HepG2 (cell line): ENCODE data around the gene NCOA7. TPM values are rescaled to one million over a fixed set of nuclear protein-coding genes. Genes with fewer than 3 reads are reported as not detected.
A peak's percentile ranks its signal among the peaks of the same experiment; 100 is the strongest.

Experiments
- ADNP ChIP-seq: sonication (generic); formaldehyde crosslinking; IDR thresholded peaks from 2 replicates; pipeline ENCODE4 v1.4.0; 2020; ENCODE audit warnings: missing genetic modification reagents
- GATAD2A ChIP-seq: IDR thresholded peaks from 2 replicates; pipeline ENCODE4 v1.6.1; 2016
- JUN ChIP-seq: sonication (generic); formaldehyde crosslinking; IDR thresholded peaks from 2 replicates; pipeline ENCODE4 v1.4.0; 2020; ENCODE audit warnings: mild to moderate bottlenecking, missing genetic modification reagents
- KDM4B ChIP-seq: sonication (generic); formaldehyde crosslinking; IDR thresholded peaks from 2 replicates; pipeline ENCODE4 v1.4.0; 2020; ENCODE audit warnings: missing genetic modification reagents
- MAF1 ChIP-seq: sonication (generic); formaldehyde crosslinking; IDR thresholded peaks from 2 replicates; pipeline ENCODE4 v1.5.0; 2020; ENCODE audit warnings: missing genetic modification reagents, borderline replicate concordance
- MAFG ChIP-seq: sonication (generic); formaldehyde crosslinking; IDR thresholded peaks from 2 replicates; pipeline ENCODE4 v1.5.1; 2020; ENCODE audit warnings: mild to moderate bottlenecking, missing genetic modification reagents
- MATR3 ChIP-seq: sonication (generic); formaldehyde crosslinking; IDR thresholded peaks from 2 replicates; pipeline ENCODE4 v1.4.0; 2020; ENCODE audit warnings: missing genetic modification reagents
- MED1 ChIP-seq: sonication (generic); formaldehyde crosslinking; IDR thresholded peaks from 2 replicates; pipeline ENCODE4 v1.4.0; 2020; ENCODE audit warnings: missing genetic modification reagents
- NONO ChIP-seq, 2 experiments: fragments of 450-650 bp in 1 of 2; sonication (generic) in 1 of 2; formaldehyde crosslinking in 1 of 2; IDR thresholded peaks in 1 of 2; conservative IDR thresholded peaks in 1 of 2; 2 replicates each; pipeline versions ENCODE4 v1.6.1 to v1.8.0; 2017 to 2022; ENCODE audit warnings: mild to moderate bottlenecking in 1 of 2, missing genetic modification reagents in 1 of 2, moderate library complexity in 1 of 2
- NR0B2 ChIP-seq: sonication (generic); formaldehyde crosslinking; IDR thresholded peaks from 2 replicates; pipeline ENCODE4 v1.4.0; 2020; ENCODE audit warnings: mild to moderate bottlenecking, missing genetic modification reagents
- NR1H2 ChIP-seq: sonication (generic); formaldehyde crosslinking; IDR thresholded peaks from 2 replicates; pipeline ENCODE4 v1.8.1; 2022; ENCODE audit warnings: low read depth, missing genetic modification reagents, borderline replicate concordance
- NR2F2 ChIP-seq: IDR thresholded peaks from 2 replicates; pipeline ENCODE4 v1.6.1; 2012; ENCODE audit warnings: low read depth, inconsistent platforms, borderline replicate concordance
- RNF219 ChIP-seq: sonication (generic); formaldehyde crosslinking; IDR thresholded peaks from 2 replicates; pipeline ENCODE4 v1.5.0; 2020; ENCODE audit warnings: mild to moderate bottlenecking, missing genetic modification reagents
- RORA ChIP-seq: sonication (generic); formaldehyde crosslinking; IDR thresholded peaks from 2 replicates; pipeline ENCODE4 v1.5.0; 2020; ENCODE audit warnings: mild to moderate bottlenecking, missing genetic modification reagents, moderate library complexity
- TBL1XR1 ChIP-seq: fragments of 150-350 bp; IDR thresholded peaks from 2 replicates; pipeline ENCODE4 v1.6.1; 2014; ENCODE audit warnings: borderline replicate concordance, low read length; ENCODE audit not compliant: partially characterized antibody
- ZBED4 ChIP-seq: sonication (generic); formaldehyde crosslinking; IDR thresholded peaks from 2 replicates; pipeline ENCODE4 v1.4.0; 2020; ENCODE audit warnings: missing genetic modification reagents, borderline replicate concordance
- ZFP1 ChIP-seq: IDR thresholded peaks from 2 replicates; pipeline ENCODE4 v1.6.1; 2016
- ZFP37 ChIP-seq: sonication (generic); formaldehyde crosslinking; IDR thresholded peaks from 2 replicates; pipeline ENCODE4 v1.4.0; 2020; ENCODE audit warnings: missing genetic modification reagents, borderline replicate concordance
- ZNF34 ChIP-seq: sonication (generic); formaldehyde crosslinking; IDR thresholded peaks from 2 replicates; pipeline ENCODE4 v1.4.0; 2020; ENCODE audit warnings: mild to moderate bottlenecking, missing genetic modification reagents, borderline replicate concordance
- ZNF574 ChIP-seq: sonication (generic); formaldehyde crosslinking; IDR thresholded peaks from 2 replicates; pipeline ENCODE4 v1.4.0; 2020; ENCODE audit warnings: missing genetic modification reagents
- ZNF720 ChIP-seq: sonication (generic); formaldehyde crosslinking; IDR thresholded peaks from 2 replicates; pipeline ENCODE4 v1.4.0; 2020; ENCODE audit warnings: missing genetic modification reagents
- ZNF766 ChIP-seq: sonication (generic); formaldehyde crosslinking; IDR thresholded peaks from 2 replicates; pipeline ENCODE4 v1.5.0; 2020; ENCODE audit warnings: missing genetic modification reagents, borderline replicate concordance
- polyA plus RNA-seq, 8 experiments: library from polyadenylated mRNA; depleted of rRNA in 3 of 8; stranded (reverse) in 7 of 8; unstranded in 1 of 8; fragments of >200 nt; fragmentation: Illumina TruSeq in 4 of 8; extraction: Trizol in 4 of 8; gene quantifications; 2 replicates each; pipeline versions ENCODE4 v1.2.1 to v1.2.3, GENCODE V29; 2011 to 2016; ENCODE audit warnings: low read depth in 4 of 8, missing spikeins in 1 of 8, mixed read lengths in 1 of 8; ENCODE audit not compliant: insufficient read depth in 1 of 8
- total RNA-seq, 5 experiments: library from RNA; depleted of rRNA; stranded (reverse); fragments of >200 nt; fragmentation: Illumina TruSeq; extraction: Trizol; gene quantifications; 2 replicates each; pipeline ENCODE4 v1.2.3, GENCODE V29; 2016; ENCODE audit warnings: low read depth in 1 of 5

NCOA7 gene
- total and polyA plus RNA-seq, 2 of the 13 experiments (the other 11 are each of a cell fraction or from before 2014, with no cell fraction given): 13.6 to 20.8 TPM

- TF ChIP-seq NR1H2 (CRISPR knock-in tag) (no peak), ADNP (CRISPR knock-in tag) (no peak), GATAD2A (CRISPR knock-in tag) (peak; percentile 92), NONO (IDR thresholded peaks at IDR 0.05) (no peak), NONO (CRISPR knock-in tag; conservative IDR thresholded peaks at IDR 0.05) (no peak; the same call in 1 of the 2 replicates), JUN (no peak), ZNF720 (CRISPR knock-in tag) (no peak), RNF219 (peak; percentile 54; the same call in 1 of the 2 replicates), TBL1XR1 (no peak), ZNF34 (CRISPR knock-in tag) (no peak), KDM4B (peak; percentile 72; the same call in 1 of the 2 replicates), MAF1 (no peak), ZFP1 (peak; percentile 84), NR2F2 (no peak), MATR3 (CRISPR knock-in tag) (no peak), ZNF574 (CRISPR knock-in tag) (peak; percentile 49; the same call in 1 of the 2 replicates), ZFP37 (no peak), ZNF766 (CRISPR knock-in tag) (no peak), RORA (CRISPR knock-in tag) (0 out of 2 replicates have a peak, but pooled peaks have one; percentile 35), MED1 (CRISPR knock-in tag) (peak; percentile 90), MAFG (no peak), ZBED4 (CRISPR knock-in tag) (peak; percentile 81; the same call in 1 of the 2 replicates), NR0B2 (CRISPR knock-in tag) (no peak)
These were observed 153.7 kb downstream of the NCOA7 start (continued) for GRCh38 chr6:125944434-125944816.
